Brain microvascular endothelial cell (primary cell): Measurements from ENCODE around the gene PCED1B.
A peak's percentile ranks its signal among the peaks of the same experiment; 100 is the strongest.

Source experiments
- DNase-seq: peaks from one replicate; pipeline ENCODE4 v3.0.0-alpha.2; 2020
- H3K27ac ChIP-seq: fragments of 250-450 bp; sonication (Bioruptor Pico); 2 replicates; pipeline ENCODE4 v1.5.1; 2020; ENCODE audit warnings: mild to moderate bottlenecking, moderate library complexity
- H3K27me3 ChIP-seq: fragments of 250-450 bp; sonication (Bioruptor Pico); replicated peaks from 2 replicates; pipeline ENCODE4 v1.5.1; 2020; ENCODE audit warnings: mild to moderate bottlenecking
- H3K36me3 ChIP-seq: fragments of 250-450 bp; sonication (Bioruptor Pico); replicated peaks from 2 replicates; pipeline ENCODE4 v1.5.1; 2020; ENCODE audit warnings: mild to moderate bottlenecking
- H3K4me3 ChIP-seq: 2 replicates; pipeline ENCODE4 v1.5.1; 2011; ENCODE audit warnings: low read depth, mild to moderate bottlenecking, control low read depth, low read length, moderate library complexity
- CTCF ChIP-seq: IDR thresholded peaks from 2 replicates; pipeline ENCODE4 v1.5.1; 2011; ENCODE audit warnings: low read depth, mild to moderate bottlenecking, moderate library complexity, low read length, control low read depth, inconsistent platforms; ENCODE audit errors: missing control alignments
- in situ Hi-C: cut with HindIII; loops from 2 replicates; pipeline ENCODE4 v1.10.0; 2017; ENCODE audit warnings: low sequenced_read_pairs, low pct_ligation_motif_present

Gene PCED1B

GRCh38 chr12:47282206-47282605, 202.8 kb downstream of the PCED1B start:
- peak; percentile 79 for DNase-seq
- Histone ChIP-seq H3K36me3 (no peaks in the 10 kb centered on the region), H3K27ac (peak overlapping the region; percentile 79), H3K4me3 (no peak overlapping the region), H3K27me3 (no peaks in the 10 kb centered on the region)
- in situ Hi-C loops: no loop called here
- TF ChIP-seq CTCF: no peak
